H9 (cell line): ENCODE data around the gene TOM1L2. TPM values are rescaled to one million over a fixed set of nuclear protein-coding genes. Genes with fewer than 3 reads are reported as not detected.

Experiments
- DNase-seq: peaks from one replicate; pipeline ENCODE4 v3.0.0-alpha.2; 2017
- H2AFZ ChIP-seq: one replicate; pipeline ENCODE4 v1.6.1; 2013; ENCODE audit warnings: mild to moderate bottlenecking, low read length, control low read depth, moderate library complexity
- H2AK5ac ChIP-seq: 2 replicates; pipeline ENCODE4 v1.6.1; 2013; ENCODE audit warnings: low read length, control low read depth, mixed read lengths; ENCODE audit not compliant: insufficient read length
- H2BK120ac ChIP-seq: one replicate; pipeline ENCODE4 v1.6.1; 2013; ENCODE audit warnings: low read depth, mild to moderate bottlenecking, low read length, control low read depth, inconsistent platforms; ENCODE audit not compliant: poor library complexity, severe bottlenecking
- H2BK12ac ChIP-seq: 2 replicates; pipeline ENCODE4 v1.6.1; 2013; ENCODE audit warnings: low read length, control low read depth, mixed read lengths, low read depth; ENCODE audit not compliant: insufficient read length
- H2BK15ac ChIP-seq: 2 replicates; pipeline ENCODE4 v1.6.1; 2013; ENCODE audit warnings: low read depth, low read length, control low read depth
- H2BK20ac ChIP-seq: one replicate; pipeline ENCODE4 v1.6.1; 2013; ENCODE audit warnings: low read depth, mild to moderate bottlenecking, low read length, control low read depth, inconsistent platforms; ENCODE audit not compliant: poor library complexity, severe bottlenecking
- H2BK5ac ChIP-seq: 2 replicates; pipeline ENCODE4 v1.6.1; 2013; ENCODE audit warnings: low read length, control low read depth, mixed read lengths; ENCODE audit not compliant: insufficient read length
- H3K14ac ChIP-seq: 2 replicates; pipeline ENCODE4 v1.6.1; 2013; ENCODE audit warnings: low read length, control low read depth; ENCODE audit not compliant: insufficient read depth
- H3K18ac ChIP-seq: 2 replicates; pipeline ENCODE4 v1.6.1; 2013; ENCODE audit warnings: low read depth, mild to moderate bottlenecking, mixed read lengths, low read length, control low read depth; ENCODE audit not compliant: insufficient read length
- H3K23ac ChIP-seq: 2 replicates; pipeline ENCODE4 v1.6.1; 2013; ENCODE audit warnings: low read length, control low read depth, mixed read lengths, low read depth; ENCODE audit not compliant: insufficient read length
- H3K23me2 ChIP-seq: 2 replicates; pipeline ENCODE4 v1.6.1; 2013; ENCODE audit warnings: low read depth, mild to moderate bottlenecking, mixed read lengths, low read length, control low read depth; ENCODE audit not compliant: insufficient read length, poor library complexity, severe bottlenecking
- H3K27ac ChIP-seq: 2 replicates; pipeline ENCODE4 v1.5.1; 2013; ENCODE audit warnings: low read length, control low read depth, mixed read lengths, low read depth; ENCODE audit not compliant: insufficient read length
- H3K27me3 ChIP-seq: 2 replicates; pipeline ENCODE4 v1.6.1; 2013; ENCODE audit warnings: low read length, control low read depth, inconsistent platforms; ENCODE audit not compliant: insufficient read depth
- H3K4ac ChIP-seq: 2 replicates; pipeline ENCODE4 v1.6.1; 2013; ENCODE audit warnings: low read depth, mild to moderate bottlenecking, control low read depth, inconsistent platforms, low read length, moderate library complexity
- H3K4me1 ChIP-seq: 2 replicates; pipeline ENCODE4 v1.6.1; 2013; ENCODE audit warnings: low read length, control low read depth, inconsistent platforms; ENCODE audit not compliant: insufficient read depth
- H3K4me2 ChIP-seq: 2 replicates; pipeline ENCODE4 v1.6.1; 2013; ENCODE audit warnings: low read length, control low read depth, mixed read lengths; ENCODE audit not compliant: insufficient read length, insufficient read depth
- H3K56ac ChIP-seq: 2 replicates; pipeline ENCODE4 v1.6.1; 2013; ENCODE audit warnings: low read depth, mild to moderate bottlenecking, mixed read lengths, low read length, control low read depth; ENCODE audit not compliant: insufficient read length
- H3K79me1 ChIP-seq: 2 replicates; pipeline ENCODE4 v1.6.1; 2013; ENCODE audit warnings: low read depth, mild to moderate bottlenecking, moderate library complexity, low read length, control low read depth, inconsistent platforms; ENCODE audit not compliant: insufficient read depth, poor library complexity, severe bottlenecking
- H3K79me2 ChIP-seq: 2 replicates; pipeline ENCODE4 v1.6.1; 2013; ENCODE audit warnings: low read length, control low read depth, inconsistent platforms; ENCODE audit not compliant: insufficient read depth
- H3K9ac ChIP-seq: 2 replicates; pipeline ENCODE4 v1.6.1; 2013; ENCODE audit warnings: low read length, control low read depth, mixed read lengths; ENCODE audit not compliant: insufficient read length; ENCODE audit errors: extremely low read depth
- H3K9me3 ChIP-seq: one replicate; pipeline ENCODE4 v1.6.1; 2013; ENCODE audit warnings: low read depth, low read length, inconsistent platforms; ENCODE audit not compliant: control insufficient read depth
- H3T11ph ChIP-seq: one replicate; pipeline ENCODE4 v1.6.1; 2013; ENCODE audit warnings: mild to moderate bottlenecking, low read length, control low read depth, inconsistent platforms
- H4K20me1 ChIP-seq: one replicate; pipeline ENCODE4 v1.6.1; 2013; ENCODE audit not compliant: control insufficient read depth, insufficient read length, insufficient read depth
- H4K5ac ChIP-seq: 2 replicates; pipeline ENCODE4 v1.6.1; 2013; ENCODE audit warnings: low read depth, mild to moderate bottlenecking, mixed read lengths, low read length, control low read depth; ENCODE audit not compliant: insufficient read length
- H4K8ac ChIP-seq: replicated peaks from 2 replicates; pipeline ENCODE4 v1.6.1; 2013; ENCODE audit warnings: low read length, control low read depth, mixed read lengths, low read depth; ENCODE audit not compliant: insufficient read length
- H4K91ac ChIP-seq: 2 replicates; pipeline ENCODE4 v1.6.1; 2013; ENCODE audit warnings: low read depth, mild to moderate bottlenecking, moderate library complexity, mixed read lengths, low read length, control low read depth; ENCODE audit not compliant: insufficient read length
- H3K27ac Mint-ChIP-seq, 3 experiments: 2 replicates in 2 of 3; 3 replicates in 1 of 3; pipeline ENCODE4 v1.8.0; 2020 to 2021; ENCODE audit warnings: mixed read lengths in 3 of 3, mild to moderate bottlenecking in 1 of 3, moderate library complexity in 1 of 3
- H3K27me3 Mint-ChIP-seq: 2 replicates; pipeline ENCODE4 v1.8.0; 2021; ENCODE audit warnings: low read depth, mild to moderate bottlenecking, moderate library complexity, mixed read lengths
- H3K36me3 Mint-ChIP-seq, 3 experiments: 2 replicates in 2 of 3; 3 replicates in 1 of 3; pipeline ENCODE4 v1.8.0; 2020 to 2021; ENCODE audit warnings: low read depth in 3 of 3, mixed read lengths in 3 of 3; ENCODE audit not compliant: insufficient read depth in 1 of 3
- H3K4me1 Mint-ChIP-seq, 2 experiments: 2 replicates each; pipeline ENCODE4 v1.8.0; 2020; ENCODE audit warnings: mixed read lengths in 2 of 2
- H3K4me3 Mint-ChIP-seq, 2 experiments: 2 replicates in 1 of 2; 3 replicates in 1 of 2; pipeline ENCODE4 v1.8.0; 2020 to 2021; ENCODE audit warnings: mild to moderate bottlenecking in 2 of 2, mixed read lengths in 2 of 2, moderate library complexity in 1 of 2
- H3K9me3 Mint-ChIP-seq, 2 experiments: 2 replicates in 1 of 2; 3 replicates in 1 of 2; pipeline ENCODE4 v1.8.0; 2020; ENCODE audit warnings: mild to moderate bottlenecking in 2 of 2, mixed read lengths in 2 of 2, moderate library complexity in 1 of 2
- CTCF ChIP-seq: fragments of 200-600 bp; sonication (generic); conservative IDR thresholded peaks from 3 replicates; pipeline ENCODE4 v1.8.0; 2021; ENCODE audit warnings: antibody characterized with exemption, mild to moderate bottlenecking
- WGBS: extraction: QIAGEN DNeasy Blood & Tissue Kit; methylation state at CpG from one replicate; pipeline ENCODE4 v1.1.7; 2013; ENCODE audit warnings: missing lambda C conversion rate, low lambda C conversion rate, mixed read lengths; ENCODE audit not compliant: insufficient read length; ENCODE audit errors: extremely low coverage; 5-methylcytosine and 5-hydroxymethylcytosine counted together
- total RNA-seq: library from RNA; stranded (reverse); gene quantifications from 2 replicates; pipeline ENCODE4 v1.2.1, GENCODE V29; 2021

The TOM1L2 gene
- total RNA-seq, 1 experiment from 2014 or later: 4.6 TPM

DNA sequence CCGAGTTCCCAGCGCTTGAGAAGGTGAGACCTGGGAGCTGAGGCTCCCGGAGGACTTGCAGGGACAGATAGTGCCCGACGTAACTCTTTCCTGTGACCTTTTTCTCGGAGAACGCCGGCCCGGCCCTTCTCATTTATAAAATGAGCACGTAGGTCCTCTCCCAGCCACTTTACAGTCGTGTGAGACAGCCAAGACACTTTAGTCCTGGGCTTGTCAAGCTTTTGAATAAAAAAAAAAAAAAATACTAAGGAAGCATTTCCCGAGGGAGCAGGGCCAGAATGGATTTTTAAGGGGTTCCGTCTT is 703 bp upstream of the TOM1L2 start:
- no CpG with 5 or more reads among the region's 13 CpGs for WGBS

More for the DNA sequence above, 703 bp upstream of the TOM1L2 start:
- no peaks in the 10 kb centered on the region for H3K27me3 ChIP-seq
- no peak overlapping the region for H3K23ac ChIP-seq
- H3K9me3 ChIP-seq: no peaks in the 10 kb centered on the region
- H3K27ac ChIP-seq: no peak overlapping the region
- H4K91ac ChIP-seq: no peak overlapping the region
- H3K18ac ChIP-seq: no peak overlapping the region
- no peak overlapping the region for H2BK20ac ChIP-seq
- peak overlapping the region in 2 of 3 experiments; percentile 27 to 93; a peak in 3 of 7 replicates for H3K27ac Mint-ChIP-seq
- H3K9me3 Mint-ChIP-seq: no peaks in the 10 kb centered on the region
- H4K20me1 ChIP-seq: no peaks in the 10 kb centered on the region
- no peak overlapping the region for H3K56ac ChIP-seq
- DNase-seq: no peak
- no peak overlapping the region for H2BK12ac ChIP-seq
- H3T11ph ChIP-seq: no peak overlapping the region
- H3K79me2 ChIP-seq: no peaks in the 10 kb centered on the region
- no peak overlapping the region for H2BK5ac ChIP-seq
- peaks cover 4 to 9% of the 10 kb centered on the region in 2 experiments; a peak in 3 of 4 replicates for H3K4me1 Mint-ChIP-seq
- H3K4me1 ChIP-seq: peaks cover 3% of the 10 kb centered on the region; the same call in 1 of the 2 replicates
- no peak for TF ChIP-seq CTCF
- no peak overlapping the region for H3K4ac ChIP-seq
- H3K14ac ChIP-seq: no peak overlapping the region
- no peak overlapping the region for H2BK120ac ChIP-seq
- no peak overlapping the region for H2BK15ac ChIP-seq
- no peak overlapping the region for H2AK5ac ChIP-seq
- no peak overlapping the region for H4K5ac ChIP-seq
- no peaks in the 10 kb centered on the region; the same call in 1 of the 2 replicates for H3K27me3 Mint-ChIP-seq
- no peak overlapping the region for H3K9ac ChIP-seq
- H3K23me2 ChIP-seq: no peaks in the 10 kb centered on the region
- no peaks in the 10 kb centered on the region for H3K36me3 Mint-ChIP-seq
- no peak overlapping the region for H2AFZ ChIP-seq
- H3K79me1 ChIP-seq: no peaks in the 10 kb centered on the region
- H3K4me2 ChIP-seq: peak overlapping the region; percentile 93
- H3K4me3 Mint-ChIP-seq: peak overlapping the region; percentile 83 to 89
- no peak overlapping the region for H4K8ac ChIP-seq
